HG03558 (cell line): ENCODE measurements around the gene GNG7.
"Not testable (repeated sequence)": the region's sequence is repeated elsewhere in the genome, so short reads cannot be mapped to it uniquely, and the experiment has no call there.

Experiments
- ATAC-seq: cut with Tn5 transposase; IDR thresholded peaks from one replicate; pipeline ENCODE4 v1.9.1; 2021; ENCODE audit warnings: moderate number of reproducible peaks; ENCODE audit not compliant: unreplicated experiment; ENCODE audit errors: extremely low read depth

Gene GNG7

DNA sequence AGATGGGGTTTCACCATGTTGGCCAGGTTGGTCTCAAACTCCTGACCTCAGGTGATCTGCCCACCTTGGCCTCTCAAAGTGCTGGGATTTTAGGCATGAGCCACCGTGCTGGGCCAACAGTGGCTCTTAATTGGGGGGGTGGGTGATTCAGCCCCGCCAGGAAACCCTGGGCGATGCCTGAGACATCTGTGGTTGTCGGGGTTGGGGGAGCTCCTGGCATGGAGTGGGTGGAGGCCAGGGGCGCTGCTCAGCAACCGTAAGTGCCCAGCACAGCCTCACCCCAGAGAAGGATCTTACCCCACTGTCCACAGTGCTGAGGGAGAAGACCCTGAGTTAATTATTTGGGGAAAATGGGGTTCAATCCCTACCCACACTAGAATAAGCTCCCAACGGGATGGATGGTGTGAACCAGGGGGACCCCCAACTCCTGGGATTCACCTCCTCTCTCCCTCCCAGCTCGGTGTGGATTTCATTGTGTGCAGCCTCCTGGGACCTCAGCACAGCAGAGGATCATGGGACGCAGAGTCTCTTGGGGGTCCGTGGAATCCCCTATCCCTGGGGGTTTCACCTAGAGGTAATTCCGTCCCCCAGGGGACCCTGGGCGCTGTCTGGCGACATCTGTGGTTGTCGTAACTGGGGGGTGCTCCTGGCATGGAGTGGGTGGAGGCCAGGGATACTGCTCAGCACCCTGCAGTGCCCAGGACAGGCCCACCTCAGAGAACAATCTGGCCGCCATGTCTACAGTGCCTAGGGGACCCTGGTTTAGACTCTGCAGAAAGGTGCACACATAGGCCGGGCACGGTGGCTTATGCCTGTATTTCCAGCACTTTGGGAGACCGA is 157.7 kb downstream of the GNG7 start:
- ATAC-seq, result no peak

DNA sequence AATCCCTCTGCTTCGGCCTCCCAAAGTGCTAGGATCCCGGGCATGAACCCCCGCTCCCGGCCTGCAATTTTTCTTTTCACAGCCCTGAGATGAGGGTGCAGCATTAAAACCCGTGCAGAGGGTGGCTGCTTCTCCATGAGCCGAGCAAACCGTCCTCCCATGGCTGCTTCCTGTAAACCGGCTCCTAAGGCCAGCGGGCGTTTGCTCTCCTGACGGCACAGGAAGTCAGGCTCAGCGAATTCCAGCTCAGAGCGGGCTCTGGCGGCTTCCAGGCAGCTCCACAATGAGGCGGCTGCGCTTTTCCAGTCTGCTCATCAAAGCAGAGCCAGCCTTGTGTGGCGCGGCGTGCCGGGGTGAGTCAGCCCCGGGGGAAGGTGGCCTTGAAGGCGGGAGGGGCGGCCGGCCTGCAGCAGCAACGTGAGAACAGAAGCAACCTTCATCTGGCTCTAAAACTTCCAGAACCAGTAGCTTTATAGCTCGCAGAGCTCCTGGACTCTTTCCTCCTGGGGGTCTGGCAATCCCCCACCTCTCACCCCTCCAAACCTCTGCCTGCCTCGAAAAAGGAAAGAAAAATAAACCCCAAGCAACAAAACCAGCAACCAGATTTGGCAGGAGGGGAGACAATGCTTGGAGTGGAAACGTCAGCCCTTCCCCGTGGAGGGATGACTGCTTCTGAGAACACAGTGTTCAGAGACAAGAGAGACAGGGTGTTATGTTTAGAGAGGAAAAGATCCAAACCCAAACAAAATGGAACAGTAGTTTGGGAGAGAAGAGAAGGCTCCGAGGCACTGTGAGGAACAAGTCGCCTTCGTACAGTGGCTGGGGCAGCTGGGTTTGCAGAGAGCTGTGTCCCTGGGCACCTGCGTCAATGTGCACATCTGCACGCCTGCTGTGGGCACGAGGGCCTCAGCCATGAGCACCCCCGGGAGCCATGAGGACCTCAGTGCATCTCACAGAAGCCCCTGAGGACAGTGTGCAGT is 158.7 kb downstream of the GNG7 start:
- no peak for ATAC-seq

DNA sequence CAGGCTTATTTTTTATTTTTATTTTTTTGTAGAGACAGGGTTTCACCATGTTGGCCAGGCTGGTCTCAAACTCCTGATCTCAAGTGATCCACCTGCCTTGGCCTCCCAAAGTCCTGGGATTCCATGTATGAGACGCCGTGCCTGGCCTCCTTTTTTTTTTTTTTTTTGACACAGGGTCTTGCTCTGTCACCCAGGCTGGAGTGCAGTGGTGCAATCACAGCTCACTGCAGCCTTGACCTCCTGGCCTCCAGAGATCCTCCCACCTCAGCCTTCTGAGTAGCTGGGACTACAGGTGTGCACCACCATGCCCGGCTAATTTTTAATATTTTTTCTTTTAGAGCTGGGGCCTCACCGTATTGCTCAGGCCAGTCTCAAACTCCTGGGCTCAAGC is 159.4 kb downstream of the GNG7 start:
- ATAC-seq, result not testable (repeated sequence)

DNA sequence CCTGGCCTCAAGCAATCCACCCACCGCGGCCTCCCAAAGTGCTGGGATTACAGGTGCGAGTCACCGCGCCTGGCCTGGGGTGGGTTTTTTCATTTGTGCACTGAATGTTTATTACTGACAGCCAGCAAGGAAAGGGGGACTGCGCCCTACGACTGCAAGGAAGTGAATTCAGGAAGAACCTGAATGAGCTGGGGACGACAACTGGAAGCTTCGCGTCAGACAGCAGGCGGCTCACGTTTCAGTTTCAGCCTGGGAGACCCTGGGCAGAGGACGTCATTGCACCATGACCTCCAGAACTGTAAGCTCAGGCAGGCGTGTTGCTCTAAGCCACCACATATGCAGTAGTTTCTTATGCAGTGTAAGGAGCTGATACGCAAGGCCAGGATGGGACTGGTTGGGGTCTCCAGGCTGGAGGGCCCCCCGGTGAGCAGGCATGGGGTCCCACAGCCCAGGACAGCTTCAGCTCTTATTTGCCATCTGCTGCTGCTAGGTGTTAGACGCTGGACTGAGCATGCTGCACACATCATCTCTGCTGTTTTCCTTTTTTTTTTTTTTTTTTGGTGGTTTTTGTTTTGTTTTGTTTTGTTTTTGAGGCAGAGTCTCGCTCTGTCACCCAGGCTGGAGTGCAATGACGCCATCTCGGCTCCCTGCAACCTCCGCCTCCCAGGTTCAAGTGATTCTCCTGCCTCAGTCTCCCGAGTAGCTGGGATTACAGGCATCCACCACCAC is 160.0 kb downstream of the GNG7 start:
- ATAC-seq, result no peak

DNA sequence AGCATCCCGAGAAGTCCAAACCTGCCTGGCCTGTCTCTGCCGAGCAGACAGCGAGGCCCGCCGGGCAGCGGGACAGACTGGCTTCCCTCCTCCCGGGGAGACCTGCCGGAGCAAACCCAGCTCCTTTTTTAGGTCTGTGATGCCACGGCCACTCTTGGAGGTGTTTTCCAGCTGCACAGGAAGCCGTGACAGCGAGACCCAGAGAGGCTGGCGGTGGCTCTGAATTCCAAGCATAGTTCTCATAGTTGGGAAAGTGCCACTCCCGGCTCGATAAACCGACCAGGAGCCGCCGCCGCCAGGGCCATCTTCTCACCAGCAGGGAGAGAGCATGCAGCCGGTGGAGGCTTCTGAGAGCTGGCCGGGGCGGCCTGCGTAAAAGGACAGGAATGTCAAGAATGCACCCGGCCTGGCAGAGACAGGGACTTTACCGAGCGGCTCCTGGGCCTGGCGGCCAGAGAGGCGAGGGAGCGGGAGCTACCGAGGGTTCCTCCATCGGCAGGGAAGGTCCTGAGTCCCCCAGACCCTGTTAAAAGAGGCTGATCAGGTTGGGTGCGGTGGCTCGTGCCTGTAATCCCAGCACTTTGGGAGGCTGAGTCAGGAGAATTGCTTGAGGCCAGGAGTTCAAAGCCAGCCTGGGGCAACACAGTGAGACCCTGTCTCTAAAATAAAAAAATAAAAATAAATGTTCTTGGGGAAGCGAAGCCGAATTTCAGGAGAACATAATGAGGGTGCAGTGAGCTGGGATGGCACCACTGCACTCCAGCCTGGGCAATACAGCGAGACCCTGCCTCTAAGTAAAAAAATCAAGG is 161.6 kb downstream of the GNG7 start:
- no peak for ATAC-seq

DNA sequence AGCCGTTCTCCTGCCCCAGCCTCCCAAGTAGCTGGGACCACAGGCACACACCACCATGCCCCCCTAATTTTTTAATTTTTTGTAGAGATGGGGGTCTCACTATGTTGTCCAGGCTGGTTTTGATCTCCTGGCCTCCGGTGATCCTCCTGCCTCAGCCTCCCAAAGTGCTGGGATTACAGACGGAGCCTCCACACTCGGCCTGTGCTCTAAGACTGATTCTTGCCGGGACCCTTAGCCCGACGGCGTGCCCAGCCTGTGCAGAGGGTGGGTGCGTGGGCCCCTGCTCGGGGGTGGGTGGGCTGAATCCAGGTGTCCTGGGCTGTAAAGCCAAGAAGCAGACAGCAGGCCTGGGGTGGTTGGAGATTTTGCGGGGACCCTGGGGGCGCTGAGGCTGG is 162.2 kb downstream of the GNG7 start:
- ATAC-seq, result no peak

DNA sequence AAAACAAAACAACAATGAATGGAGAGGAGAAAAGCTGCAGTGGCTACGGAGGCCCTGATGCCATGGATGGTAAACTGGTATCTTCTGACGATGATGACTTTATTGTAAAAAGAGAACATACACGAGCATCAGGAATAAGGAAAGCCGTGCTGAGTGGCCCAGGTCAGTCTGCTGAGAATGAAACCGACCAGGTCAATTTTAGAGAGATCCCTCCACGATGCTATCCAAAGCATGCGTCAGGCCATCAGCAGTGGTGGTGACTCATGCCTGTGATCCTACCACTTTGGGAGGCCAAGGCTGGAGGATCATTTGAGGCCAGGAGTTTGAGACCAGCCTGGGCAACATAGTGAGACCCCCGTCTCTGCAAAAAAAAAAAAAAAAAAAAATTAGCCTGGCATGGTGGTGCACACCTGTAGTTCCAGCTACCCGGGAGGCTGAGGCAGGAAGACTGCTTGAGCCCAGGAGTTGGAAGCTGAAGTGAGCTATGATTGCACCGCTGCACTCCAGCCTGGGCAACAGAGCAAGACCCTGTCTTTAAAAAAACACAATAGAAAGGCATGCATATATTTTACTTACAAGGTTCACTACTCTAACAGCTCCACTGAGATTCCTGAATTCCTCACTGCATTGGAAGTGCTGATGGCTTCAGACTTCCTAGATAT is 164.3 kb downstream of the GNG7 start:
- no peak for ATAC-seq

DNA sequence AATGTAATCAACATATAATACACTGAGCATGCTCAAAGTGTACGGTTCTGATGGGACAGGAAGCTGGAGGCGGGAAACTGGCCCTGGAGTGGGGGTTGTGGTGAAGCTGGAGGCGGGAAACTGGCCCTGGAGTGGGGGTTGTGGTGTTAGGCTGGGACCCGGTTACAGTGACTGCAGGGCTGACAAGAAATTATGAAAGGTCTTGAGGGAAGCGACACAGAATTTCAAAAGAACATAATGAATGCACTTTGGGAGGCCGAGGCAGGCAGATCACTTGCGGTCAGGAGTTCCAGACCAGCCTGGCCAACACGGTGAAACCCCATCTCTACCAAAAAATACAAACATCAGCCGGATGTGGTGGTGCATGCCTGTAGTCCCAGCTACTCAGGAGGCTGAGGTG is 164.9 kb downstream of the GNG7 start:
- ATAC-seq, result not testable (repeated sequence)

DNA sequence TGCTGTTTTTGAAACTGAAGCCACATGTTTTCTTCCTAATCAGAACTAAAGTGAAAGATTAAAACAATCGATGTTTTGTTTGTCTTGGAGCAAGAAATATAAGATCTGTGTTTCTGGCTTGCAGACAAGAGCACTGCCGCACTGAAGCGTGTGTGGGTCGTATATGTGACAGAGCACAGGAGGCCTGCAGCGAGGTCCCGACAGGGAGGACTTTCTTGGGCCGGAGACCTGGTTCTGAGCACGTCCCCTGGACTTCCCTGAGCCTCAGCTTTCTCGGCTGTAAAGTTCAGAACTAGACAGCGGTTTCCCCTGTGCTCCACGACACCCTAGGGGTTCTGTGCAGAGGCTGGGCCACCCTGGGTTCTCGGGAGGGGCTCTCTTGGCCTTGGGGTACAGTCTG is 166.0 kb downstream of the GNG7 start:
- no peak for ATAC-seq

DNA sequence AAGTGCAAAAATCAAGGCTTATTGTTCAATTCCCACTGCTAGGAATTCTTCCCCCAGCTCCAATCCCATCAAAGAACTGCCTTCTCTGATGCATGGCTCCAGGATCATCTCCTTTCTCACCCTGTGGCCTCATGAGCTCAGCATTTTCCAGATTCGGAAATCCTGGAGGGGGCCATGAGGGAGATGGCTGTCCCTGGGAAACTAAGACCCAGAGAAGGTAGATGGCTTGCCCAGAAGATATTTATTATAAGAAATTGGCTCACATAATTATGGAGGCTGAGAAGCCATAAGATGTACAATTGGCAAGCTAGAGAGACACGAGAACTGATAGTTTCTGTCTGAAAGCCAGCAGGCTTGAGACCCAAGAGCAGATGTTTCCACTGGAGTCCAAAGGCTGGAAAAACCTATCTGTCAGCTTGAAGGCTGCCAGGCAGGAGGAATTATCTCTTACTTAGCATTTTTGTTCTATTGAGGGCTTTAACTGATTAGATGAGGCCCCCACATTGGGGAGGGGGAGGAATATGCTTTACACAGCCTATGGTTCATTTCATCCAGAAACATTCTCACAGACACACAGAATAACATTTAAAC is 168.0 kb downstream of the GNG7 start:
- ATAC-seq, result no peak

DNA sequence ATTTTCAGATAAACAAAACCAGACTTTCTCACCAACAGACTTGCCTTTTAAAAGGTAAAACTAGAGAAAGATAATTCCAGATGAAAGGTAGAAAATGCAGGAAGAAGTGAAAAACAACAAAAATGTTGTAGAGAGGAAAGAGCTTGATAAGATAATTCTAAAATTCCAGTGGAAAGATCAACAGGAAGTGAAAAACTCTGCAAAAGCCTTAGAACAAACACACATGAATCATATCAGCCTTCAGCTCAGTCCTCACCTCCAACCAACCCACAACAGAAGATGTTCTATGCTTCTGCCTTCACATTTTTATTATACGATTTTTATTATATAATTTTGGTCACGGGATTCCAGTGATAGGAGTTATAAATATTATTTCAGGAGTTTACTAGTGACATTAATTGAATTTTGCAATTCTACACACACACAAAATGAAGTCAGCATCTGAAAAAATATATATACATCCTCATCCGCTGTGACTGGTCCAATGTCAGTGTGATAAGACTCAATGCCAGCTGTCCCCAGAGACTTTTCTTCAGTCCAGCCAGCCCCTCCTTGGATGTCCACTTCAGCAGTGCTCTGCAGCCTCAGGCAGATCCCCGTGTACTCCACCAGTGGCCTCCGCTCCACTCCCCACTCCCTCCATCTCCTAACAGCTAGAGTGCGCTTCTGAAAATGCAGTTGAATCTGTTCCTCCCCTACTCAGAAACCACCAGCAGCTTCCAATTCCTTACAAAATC is 168.6 kb downstream of the GNG7 start:
- ATAC-seq, result no peak

DNA sequence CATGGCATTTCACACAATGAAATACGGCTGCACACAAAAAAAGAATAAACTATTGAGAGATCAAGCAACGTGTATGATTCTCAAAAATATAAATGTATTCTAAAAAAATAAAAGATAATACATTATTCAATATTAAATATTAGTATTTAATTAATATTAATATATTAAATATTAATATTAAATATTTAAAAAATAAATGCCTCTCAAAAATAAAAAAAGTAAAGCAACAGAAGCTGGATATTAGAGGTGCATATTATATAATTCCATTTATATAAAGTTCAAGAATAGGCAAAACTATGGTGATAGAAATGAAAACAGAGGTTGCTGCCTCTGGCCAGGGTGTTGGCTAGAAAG is 169.4 kb downstream of the GNG7 start:
- ATAC-seq, result no peak

DNA sequence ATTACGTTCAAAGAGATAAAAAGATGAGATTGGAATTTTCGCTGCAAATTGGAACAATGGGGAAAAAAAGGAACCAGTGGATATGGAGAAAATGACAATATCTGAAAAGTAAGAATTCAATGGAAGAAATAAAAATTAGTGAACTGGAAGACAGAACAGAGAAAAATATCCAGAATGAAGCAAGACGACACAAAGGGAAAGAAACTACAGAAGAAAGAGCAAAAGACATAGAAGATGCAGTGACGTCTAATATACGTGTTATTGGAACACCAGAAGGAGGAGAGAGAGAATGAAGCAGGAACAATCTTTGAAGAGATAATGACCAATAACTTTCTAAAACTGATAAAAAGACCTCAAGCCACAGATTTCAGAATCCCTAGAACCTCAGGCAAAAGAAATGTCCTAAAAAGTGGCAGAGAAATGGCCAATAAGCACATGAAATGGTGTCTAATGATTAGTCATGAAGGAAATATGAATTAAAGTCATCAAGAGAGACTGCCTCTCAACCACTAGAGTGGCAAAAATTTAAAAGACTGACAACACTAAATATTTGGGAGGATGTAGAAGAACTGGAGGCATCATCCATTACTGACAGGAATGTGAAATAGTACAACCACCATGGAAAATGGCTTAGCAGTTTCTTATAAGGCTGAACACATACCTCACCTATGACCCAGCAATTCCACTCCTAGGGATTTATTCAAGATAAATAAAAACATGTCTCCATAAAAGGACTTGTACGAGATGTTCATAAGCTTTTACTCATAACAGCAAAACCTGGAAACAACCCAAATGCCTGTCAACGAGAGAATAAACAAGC is 170.0 kb downstream of the GNG7 start:
- no peak for ATAC-seq

DNA sequence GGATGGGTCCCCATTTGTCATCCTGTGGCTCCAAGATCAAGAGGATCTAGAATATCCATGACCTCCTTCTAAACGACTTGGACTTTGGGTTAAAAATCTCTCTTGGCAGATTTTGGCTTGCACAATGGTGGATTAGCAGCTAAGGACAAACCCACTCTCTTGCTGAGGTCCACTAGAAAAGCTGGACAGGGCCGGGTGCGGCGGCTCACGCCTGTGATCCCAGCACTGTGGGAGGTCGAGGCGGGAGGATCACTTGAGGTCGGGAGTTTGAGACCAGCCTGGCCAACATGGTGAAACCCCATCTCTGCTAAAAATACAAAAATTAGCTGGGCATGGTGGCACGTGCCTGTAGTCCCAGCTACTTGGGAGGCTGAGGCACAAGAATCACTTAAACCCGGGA is 172.6 kb downstream of the GNG7 start:
- not testable (repeated sequence) for ATAC-seq

DNA sequence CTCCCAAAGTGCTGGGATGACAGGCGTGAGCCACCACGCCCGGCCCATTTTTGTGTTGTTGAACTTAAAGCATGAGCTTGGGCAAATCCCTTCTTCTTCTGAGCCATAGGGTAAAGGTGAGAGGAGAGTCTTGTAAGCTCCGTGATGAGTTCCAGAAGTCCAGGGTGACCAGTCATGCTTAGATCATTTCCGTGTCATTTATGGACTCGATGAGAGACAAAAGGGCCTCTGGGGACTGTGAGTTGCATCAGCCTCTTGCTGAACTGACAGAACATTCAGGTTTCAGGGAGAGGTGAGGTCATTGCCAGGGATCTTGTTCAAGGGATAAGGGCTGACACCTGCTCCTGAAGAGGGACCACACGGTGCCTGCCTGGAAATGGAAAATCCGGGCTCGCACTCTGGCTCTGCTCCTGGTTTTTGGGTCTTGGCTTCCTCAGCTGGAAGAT is 173.0 kb downstream of the GNG7 start:
- ATAC-seq, result no peak

DNA sequence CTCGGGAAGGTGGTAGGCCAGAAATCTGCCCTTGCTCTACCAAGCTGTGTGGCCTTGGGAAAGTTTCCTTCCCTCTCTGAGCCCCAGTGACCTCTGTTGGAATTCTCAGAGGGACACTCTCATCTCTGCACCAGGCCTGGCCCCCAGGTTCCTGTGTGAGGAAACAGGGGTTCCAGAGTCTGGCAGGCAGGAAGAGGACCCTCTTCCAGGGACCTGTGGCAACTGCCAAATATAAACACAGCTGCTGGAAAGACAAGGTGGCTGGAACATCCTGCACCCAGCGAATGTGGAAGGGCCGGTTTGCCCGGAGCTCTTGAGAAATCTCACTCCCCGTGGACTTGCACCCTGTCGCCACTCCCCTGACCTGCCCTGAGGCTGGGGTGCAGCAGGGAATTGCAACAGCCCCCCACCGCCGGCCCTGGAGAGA is 173.8 kb downstream of the GNG7 start:
- ATAC-seq, result no peak

DNA sequence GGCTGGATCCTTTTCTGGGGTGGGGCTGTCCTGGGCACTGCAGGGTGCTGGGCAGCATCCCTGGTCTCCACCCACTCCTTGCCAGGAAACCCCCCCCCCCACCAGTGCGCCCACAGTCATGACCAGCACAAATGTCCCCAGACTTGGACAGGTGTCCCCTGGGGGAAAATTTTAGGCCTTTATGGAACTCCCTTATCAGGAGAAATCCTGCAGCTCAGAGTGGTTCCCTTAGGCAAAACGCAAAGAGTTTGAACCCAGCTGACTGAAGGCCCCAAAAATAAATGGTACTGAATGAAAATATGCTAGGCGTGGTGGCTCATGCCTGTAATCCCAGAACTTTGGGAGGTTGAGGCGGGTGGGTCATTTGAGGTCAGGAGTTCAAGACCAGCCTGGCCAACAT is 174.8 kb downstream of the GNG7 start:
- no peak for ATAC-seq
